Right atrium auricular region (tissue), 2 donors: ENCODE measurements around the gene TYW3. TPM values are rescaled to one million over a fixed set of nuclear protein-coding genes. Genes with fewer than 3 reads are reported as not detected.

Experiments
- DNase-seq: peaks from one replicate; pipeline ENCODE4 v3.0.0-alpha.2; 2019; ENCODE audit warnings: low spot score
- H3K27ac ChIP-seq, 2 donors: fragments of 200-600 bp; sonication (generic); 1 replicate in 1 of 2; 2 replicates in 1 of 2; pipeline ENCODE4 v1.5.1; 2016 to 2019
- H3K27me3 ChIP-seq, 2 donors: fragments of 200-600 bp; sonication (generic); one replicate each; pipeline versions ENCODE4 v1.5.1 to v1.6.0; 2017 to 2019
- H3K36me3 ChIP-seq: fragments of 200-600 bp; sonication (generic); one replicate; pipeline ENCODE4 v1.5.1; 2016
- H3K4me1 ChIP-seq, 2 donors: fragments of 200-600 bp; sonication (generic); one replicate each; pipeline versions ENCODE4 v1.5.1 to v1.6.0; 2017 to 2019
- H3K4me3 ChIP-seq, 2 donors: fragments of 200-600 bp; sonication (generic); 1 replicate in 1 of 2; 2 replicates in 1 of 2; pipeline ENCODE4 v1.5.1; 2017 to 2019; ENCODE audit warnings: mild to moderate bottlenecking in 1 of 2, moderate library complexity in 1 of 2
- H3K9me3 ChIP-seq, 2 donors: fragments of 200-600 bp; sonication (generic); one replicate each; pipeline ENCODE4 v1.5.1; 2019
- CTCF ChIP-seq, 2 donors: fragments of 200-600 bp; sonication (generic); IDR thresholded peaks; one replicate each; pipeline ENCODE4 v1.5.1; 2019; ENCODE audit warnings: antibody characterized with exemption in 2 of 2
- total RNA-seq, 2 donors: library from RNA; depleted of rRNA; stranded (reverse); fragments of >200 nt; gene quantifications; one replicate each; pipeline ENCODE4 v1.1.0, GENCODE V29; 2016

TYW3 gene
- total RNA-seq, 2 donors from 2014 or later, result 13.9 to 15.0 TPM

- no peak for TF ChIP-seq CTCF (IDR thresholded peaks at IDR 0.05)
- Histone ChIP-seq H3K4me1 (no peaks in the 10 kb centered on the region), H3K4me3 (no peak overlapping the region), H3K27ac (no peak overlapping the region), H3K9me3 (no peaks in the 10 kb centered on the region), H3K36me3 (no peaks in the 10 kb centered on the region), H3K27me3 (no peaks in the 10 kb centered on the region)
- no peak for DNase-seq
These were observed 42.6 kb upstream of the TYW3 start for GRCh38 chr1:74690364-74690696.

- no peak overlapping the region for H3K4me3 ChIP-seq
- H3K4me1 ChIP-seq, result no peaks in the 10 kb centered on the region
- no peak overlapping the region for H3K27ac ChIP-seq
These were observed 42.0 kb upstream of the TYW3 start for GRCh38 chr1:74690909-74691308.

GRCh38 chr1:74693473-74693872, 39.5 kb upstream of the TYW3 start:
- no peak for TF ChIP-seq CTCF (IDR thresholded peaks at IDR 0.05)

More at GRCh38 chr1:74690909-74691308, 42.0 kb upstream of the TYW3 start:
- TF ChIP-seq CTCF (IDR thresholded peaks at IDR 0.05), result no peak
- no peaks in the 10 kb centered on the region for H3K27me3 ChIP-seq
- no peaks in the 10 kb centered on the region for H3K36me3 ChIP-seq
- DNase-seq, result no peak
- H3K9me3 ChIP-seq, result no peaks in the 10 kb centered on the region

GRCh38 chr1:74697832-74698231, 35.1 kb upstream of the TYW3 start:
- no peak for TF ChIP-seq CTCF (IDR thresholded peaks at IDR 0.05)
- H3K27ac ChIP-seq, result no peak overlapping the region
- no peaks in the 10 kb centered on the region for H3K4me1 ChIP-seq
- no peaks in the 10 kb centered on the region for H3K27me3 ChIP-seq
- H3K9me3 ChIP-seq, result no peaks in the 10 kb centered on the region
- H3K4me3 ChIP-seq, result no peak overlapping the region
- peaks cover 8% of the 10 kb centered on the region for H3K36me3 ChIP-seq
- no peak for DNase-seq

More at GRCh38 chr1:74693473-74693872, 39.5 kb upstream of the TYW3 start:
- DNase-seq, result no peak
- Histone ChIP-seq H3K9me3 (no peaks in the 10 kb centered on the region), H3K4me3 (no peak overlapping the region), H3K4me1 (no peaks in the 10 kb centered on the region), H3K36me3 (no peaks in the 10 kb centered on the region), H3K27me3 (no peaks in the 10 kb centered on the region), H3K27ac (no peak overlapping the region)

GRCh38 chr1:74699331-74699730, 33.6 kb upstream of the TYW3 start:
- Histone ChIP-seq H3K36me3 (peaks cover 15% of the 10 kb centered on the region), H3K4me1 (no peaks in the 10 kb centered on the region), H3K27ac (no peak overlapping the region), H3K4me3 (no peak overlapping the region), H3K27me3 (no peaks in the 10 kb centered on the region), H3K9me3 (no peaks in the 10 kb centered on the region)
- DNase-seq, result no peak
- TF ChIP-seq CTCF (IDR thresholded peaks at IDR 0.05), result no peak

- Histone ChIP-seq H3K36me3 (peaks cover 44% of the 10 kb centered on the region), H3K27me3 (no peaks in the 10 kb centered on the region), H3K27ac (no peak overlapping the region), H3K9me3 (no peaks in the 10 kb centered on the region), H3K4me1 (no peaks in the 10 kb centered on the region), H3K4me3 (no peak overlapping the region)
- TF ChIP-seq CTCF (IDR thresholded peaks at IDR 0.05), result no peak
- DNase-seq, result no peak
These were observed 29.4 kb upstream of the TYW3 start for GRCh38 chr1:74703386-74704182.
